Keratinocyte (primary cell): ENCODE measurements around the gene NELL1. TPM values are rescaled to one million over a fixed set of nuclear protein-coding genes. Genes with fewer than 3 reads are reported as not detected.
A peak's percentile ranks its signal among the peaks of the same experiment; 100 is the strongest.

ENCODE experiments used
- DNase-seq: peaks from one replicate; pipeline ENCODE4 v3.0.0-alpha.2; 2011; ENCODE audit warnings: low read depth, missing footprints, low spot score
- FAIRE-seq: peaks from 2 replicates; lab custom pipeline; 2011; peaks lifted over from hg19 to GRCh38; lab: Jason Lieb, UNC
- H2AFZ ChIP-seq: 2 replicates; pipeline ENCODE4 v1.6.0; 2012; ENCODE audit warnings: low read length, control low read depth, inconsistent platforms; ENCODE audit not compliant: control insufficient read depth
- H3K27ac ChIP-seq: 2 replicates; pipeline ENCODE4 v1.5.1; 2011; ENCODE audit warnings: low read length; ENCODE audit not compliant: control insufficient read depth, insufficient read depth
- H3K27me3 ChIP-seq: 3 replicates; pipeline ENCODE4 v1.6.0; 2011; ENCODE audit warnings: low read length; ENCODE audit not compliant: control insufficient read depth, insufficient read depth; ENCODE audit errors: extremely low read depth
- H3K36me3 ChIP-seq, 2 experiments: 2 replicates in 1 of 2; 3 replicates in 1 of 2; pipeline ENCODE4 v1.5.1; 2011; ENCODE audit warnings: low read length in 2 of 2, mild to moderate bottlenecking in 1 of 2; ENCODE audit not compliant: control insufficient read depth in 2 of 2, insufficient read depth in 2 of 2; ENCODE audit errors: extremely low read depth in 1 of 2
- H3K4me1 ChIP-seq: 3 replicates; pipeline ENCODE4 v1.5.1; 2011; ENCODE audit warnings: low read length; ENCODE audit not compliant: control insufficient read depth, insufficient read depth; ENCODE audit errors: extremely low read depth
- H3K4me2 ChIP-seq: 3 replicates; pipeline ENCODE4 v1.6.0; 2011; ENCODE audit warnings: low read depth, low read length; ENCODE audit not compliant: control insufficient read depth, insufficient read depth; ENCODE audit errors: extremely low read depth
- H3K4me3 ChIP-seq, 3 experiments: fragments of 200-600 bp in 1 of 3; sonication (generic) in 1 of 3; 2 replicates in 2 of 3; 3 replicates in 1 of 3; pipeline ENCODE4 v1.5.1; 2011 to 2016; ENCODE audit warnings: low read length in 3 of 3, mild to moderate bottlenecking in 3 of 3, control low read depth in 2 of 3, inconsistent platforms in 1 of 3, low read depth in 1 of 3, mixed read lengths in 1 of 3, mixed run types in 1 of 3, moderate library complexity in 1 of 3; ENCODE audit not compliant: control insufficient read depth in 2 of 3, insufficient read depth in 2 of 3; ENCODE audit errors: extremely low read depth in 1 of 3
- H3K79me2 ChIP-seq: 2 replicates; pipeline ENCODE4 v1.6.0; 2012; ENCODE audit warnings: low read length; ENCODE audit not compliant: control insufficient read depth, insufficient read depth
- H3K9ac ChIP-seq: 3 replicates; pipeline ENCODE4 v1.6.0; 2011; ENCODE audit warnings: low read length; ENCODE audit not compliant: control insufficient read depth, insufficient read depth; ENCODE audit errors: extremely low read depth
- H3K9me1 ChIP-seq: 3 replicates; pipeline ENCODE4 v1.6.0; 2011; ENCODE audit warnings: low read length; ENCODE audit not compliant: control insufficient read depth, insufficient read depth; ENCODE audit errors: extremely low read depth
- H3K9me3 ChIP-seq: 2 replicates; pipeline ENCODE4 v1.5.1; 2012; ENCODE audit warnings: low read depth, low read length; ENCODE audit not compliant: control insufficient read depth
- H4K20me1 ChIP-seq: 3 replicates; pipeline ENCODE4 v1.6.0; 2011; ENCODE audit warnings: low read length; ENCODE audit not compliant: control insufficient read depth, insufficient read depth; ENCODE audit errors: extremely low read depth
- EZH2 ChIP-seq: IDR thresholded peaks from one replicate; pipeline ENCODE4 v1.6.1; 2012; ENCODE audit warnings: inconsistent platforms, mild to moderate bottlenecking, low read length, moderate library complexity
- dilution Hi-C: fragments of 300-500 bp; cut with MboI; formaldehyde crosslinking; loops from one replicate; pipeline ENCODE4 v1.7.0; 2020; ENCODE audit warnings: low sequenced_read_pairs; ENCODE audit not compliant: extremely low pct_ligation_motif_present
- polyA plus RNA-seq, 5 experiments: library from polyadenylated mRNA; depleted of rRNA in 3 of 5; stranded (reverse) in 3 of 5; stranded (forward) in 1 of 5; unstranded in 1 of 5; fragments of >200 nt; gene quantifications; 1 replicate in 1 of 5; 2 replicates in 3 of 5; 3 replicates in 1 of 5; pipeline versions ENCODE4 v1.2.1 to v1.2.3, GENCODE V29; 2011 to 2012; ENCODE audit warnings: missing spikeins in 2 of 5, low read depth in 1 of 5, low replicate concordance in 1 of 5
- TF ChIP-seq, protein P1 (sequence below), 3 experiments: IDR thresholded peaks in 1 of 3; conservative IDR thresholded peaks in 1 of 3; optimal IDR thresholded peaks in 1 of 3; 2 replicates in 2 of 3; 3 replicates in 1 of 3; pipeline versions ENCODE3 to v1.5.1; 2011; ENCODE audit warnings: low read length in 3 of 3, mild to moderate bottlenecking in 3 of 3, moderate library complexity in 2 of 3, control low read depth in 1 of 3, inconsistent platforms in 1 of 3; ENCODE audit not compliant: insufficient read depth in 2 of 3; ENCODE audit errors: extremely low read depth in 1 of 3

The NELL1 gene
- polyA plus RNA-seq, 1 donor (not counting 4 experiments of a cell fraction or from before 2014, with no cell fraction given): not detected

DNA sequence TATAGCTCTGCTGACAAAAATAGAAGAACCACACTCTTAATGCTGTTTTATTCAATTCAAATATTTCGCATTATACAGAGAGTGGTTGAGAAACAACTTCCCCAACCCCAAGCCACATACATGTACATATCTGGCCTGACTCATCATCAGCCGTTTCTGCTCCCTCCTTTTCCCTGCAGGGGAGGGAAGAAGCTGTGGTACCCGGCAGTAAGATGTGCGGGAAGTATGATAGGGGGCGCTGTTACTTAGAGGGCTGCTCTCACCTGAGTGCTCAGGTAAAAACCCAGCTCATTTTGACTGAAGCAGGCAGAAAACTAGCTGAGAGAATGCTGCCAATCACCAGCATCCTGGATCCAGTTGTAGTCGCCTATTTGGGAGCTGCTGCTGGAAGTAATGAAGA lies 85.5 kb downstream of the NELL1 start:
- H3K27ac ChIP-seq: no peak overlapping the region
- no peaks in the 10 kb centered on the region for H3K9me1 ChIP-seq
- DNase-seq (no peak), FAIRE-seq (no peak)
- H4K20me1 ChIP-seq: no peaks in the 10 kb centered on the region
- no peak overlapping the region for H3K9ac ChIP-seq
- H3K79me2 ChIP-seq: no peaks in the 10 kb centered on the region
- H3K4me1 ChIP-seq: no peaks in the 10 kb centered on the region
- H3K4me3 ChIP-seq: no peak overlapping the region
- dilution Hi-C loops: no loop called here
- no peaks in the 10 kb centered on the region for H3K36me3 ChIP-seq
- no peaks in the 10 kb centered on the region for H3K27me3 ChIP-seq
- TF ChIP-seq, protein P1, sequence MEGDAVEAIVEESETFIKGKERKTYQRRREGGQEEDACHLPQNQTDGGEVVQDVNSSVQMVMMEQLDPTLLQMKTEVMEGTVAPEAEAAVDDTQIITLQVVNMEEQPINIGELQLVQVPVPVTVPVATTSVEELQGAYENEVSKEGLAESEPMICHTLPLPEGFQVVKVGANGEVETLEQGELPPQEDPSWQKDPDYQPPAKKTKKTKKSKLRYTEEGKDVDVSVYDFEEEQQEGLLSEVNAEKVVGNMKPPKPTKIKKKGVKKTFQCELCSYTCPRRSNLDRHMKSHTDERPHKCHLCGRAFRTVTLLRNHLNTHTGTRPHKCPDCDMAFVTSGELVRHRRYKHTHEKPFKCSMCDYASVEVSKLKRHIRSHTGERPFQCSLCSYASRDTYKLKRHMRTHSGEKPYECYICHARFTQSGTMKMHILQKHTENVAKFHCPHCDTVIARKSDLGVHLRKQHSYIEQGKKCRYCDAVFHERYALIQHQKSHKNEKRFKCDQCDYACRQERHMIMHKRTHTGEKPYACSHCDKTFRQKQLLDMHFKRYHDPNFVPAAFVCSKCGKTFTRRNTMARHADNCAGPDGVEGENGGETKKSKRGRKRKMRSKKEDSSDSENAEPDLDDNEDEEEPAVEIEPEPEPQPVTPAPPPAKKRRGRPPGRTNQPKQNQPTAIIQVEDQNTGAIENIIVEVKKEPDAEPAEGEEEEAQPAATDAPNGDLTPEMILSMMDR (optimal IDR thresholded peaks at IDR 0.05 in 1 of 3, IDR thresholded peaks at IDR 0.05 in 1 of 3, conservative IDR thresholded peaks at IDR 0.05 in 1 of 3; ENCODE audit: extremely low read depth in 1 of 3, insufficient read depth in 2 of 3, low read length in 3 of 3): peak in 2 of 3 experiments; percentile 9 to 44
- no peak for TF ChIP-seq EZH2
- H3K4me2 ChIP-seq: no peak overlapping the region
- H3K9me3 ChIP-seq: no peaks in the 10 kb centered on the region
- no peak overlapping the region for H2AFZ ChIP-seq

DNA sequence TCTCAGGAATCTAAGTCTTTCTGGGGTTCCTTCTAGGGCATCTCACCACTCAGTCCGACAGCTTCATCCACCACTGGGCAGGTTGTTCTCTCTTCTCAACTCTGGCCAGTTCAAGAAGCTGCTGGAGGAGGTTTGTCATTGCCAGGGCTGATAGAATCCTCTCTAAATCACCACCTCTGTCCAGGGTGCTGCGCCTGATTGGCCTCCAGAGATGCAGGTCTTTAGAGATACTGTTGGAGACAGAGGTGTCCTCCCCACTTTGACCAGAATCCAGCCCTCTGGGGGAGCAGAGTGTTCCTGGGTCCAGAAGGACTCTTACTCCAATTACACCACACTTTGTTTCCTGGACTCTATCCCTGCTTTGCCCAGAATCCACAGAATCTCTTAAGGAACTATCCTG lies 90.2 kb downstream of the NELL1 start:
- DNase-seq: no peak
- H3K79me2 ChIP-seq: no peaks in the 10 kb centered on the region
- no peaks in the 10 kb centered on the region for H3K27me3 ChIP-seq
- TF ChIP-seq, protein P1 (optimal IDR thresholded peaks at IDR 0.05 in 1 of 3, IDR thresholded peaks at IDR 0.05 in 1 of 3, conservative IDR thresholded peaks at IDR 0.05 in 1 of 3; ENCODE audit: extremely low read depth in 1 of 3, insufficient read depth in 2 of 3, low read length in 3 of 3): no peak
- no peak for TF ChIP-seq EZH2
- H3K9ac ChIP-seq: no peak overlapping the region
- H3K4me1 ChIP-seq: no peaks in the 10 kb centered on the region
- FAIRE-seq: no peak
- H3K27ac ChIP-seq: no peak overlapping the region
- H3K9me3 ChIP-seq: peaks cover 3% of the 10 kb centered on the region
- dilution Hi-C loops: no loop called here
- H3K4me2 ChIP-seq: no peak overlapping the region
- no peaks in the 10 kb centered on the region for H4K20me1 ChIP-seq
- H2AFZ ChIP-seq: no peak overlapping the region
- H3K4me3 ChIP-seq: no peak overlapping the region
- no peaks in the 10 kb centered on the region for H3K9me1 ChIP-seq
- H3K36me3 ChIP-seq: no peaks in the 10 kb centered on the region
